A549 (cell line): ENCODE data around the gene PRKG1. TPM values are rescaled to one million over a fixed set of nuclear protein-coding genes. Genes with fewer than 3 reads are reported as not detected.

Experiments
- ATAC-seq, 2 experiments: fragments of 200-7000 bp in 1 of 2; fragments of >200 bp in 1 of 2; cut with Nextera tagmentation in 1 of 2; cut with Tn5 transposase in 1 of 2; 3 replicates each; pipeline versions ENCODE4 v1.8.0 to v1.9.1; 2018 to 2020; ENCODE audit warnings: mild to moderate bottlenecking in 1 of 2, moderate library complexity in 1 of 2
- CTCF ChIA-PET: fragments of 300-600 bp; sonication (Branson Sonifier 250); formaldehyde crosslinking; extraction: SDS; loops from one replicate; lab custom pipeline; 2021; ENCODE audit warnings: antibody characterized with exemption, inconsistent platforms; lab: Yijun Ruan, JAX
- POLR2A ChIA-PET: fragments of 350-600 bp; formaldehyde crosslinking; extraction: SDS; loops from one replicate; lab custom pipeline; 2021; ENCODE audit warnings: antibody characterized with exemption, inconsistent platforms; lab: Yijun Ruan, JAX
- DNase-seq, 2 experiments: peaks; one replicate each; pipeline versions ENCODE4 v3.0.0 to v3.0.0-alpha.2; 2011 to 2016; ENCODE audit warnings: low read depth in 1 of 2, low spot score in 1 of 2
- FAIRE-seq: peaks from 2 replicates; lab custom pipeline; 2011; peaks lifted over from hg19 to GRCh38; lab: Jason Lieb, UNC
- H3K27ac ChIP-seq, 2 experiments: fragments of >200 bp; sonication (Bioruptor Twin); formaldehyde crosslinking; 3 replicates each; pipeline ENCODE4 v1.5.1; 2016 to 2017
- H3K4me1 ChIP-seq: fragments of >200 bp; sonication (Bioruptor Twin); formaldehyde crosslinking; 3 replicates; pipeline ENCODE4 v1.6.1; 2016
- H3K4me2 ChIP-seq: fragments of >200 bp; sonication (Bioruptor Twin); formaldehyde crosslinking; 3 replicates; pipeline ENCODE4 v1.6.1; 2016
- H3K4me3 ChIP-seq: fragments of >200 bp; sonication (Bioruptor Twin); formaldehyde crosslinking; 3 replicates; pipeline ENCODE4 v1.5.1; 2016
- H3K9me3 ChIP-seq: fragments of >200 bp; sonication (Bioruptor Twin); formaldehyde crosslinking; 3 replicates; pipeline ENCODE4 v1.6.1; 2016
- CTCF ChIP-seq: fragments of >200 bp; sonication (Bioruptor Twin); formaldehyde crosslinking; IDR thresholded peaks from 3 replicates; pipeline ENCODE4 v1.5.1; 2016
- ELK1 ChIP-seq: fragments of 150-350 bp; IDR thresholded peaks from 2 replicates; pipeline ENCODE4 v1.6.1; 2014; ENCODE audit warnings: low read depth, mild to moderate bottlenecking, low read length
- FOSL2 ChIP-seq, 2 experiments: fragments of 450-650 bp in 1 of 2; fragments of >200 bp in 1 of 2; sonication (Bioruptor Twin) in 1 of 2; formaldehyde crosslinking; IDR thresholded peaks; 2 replicates each; pipeline versions ENCODE4 v1.5.0 to v1.6.1; 2016 to 2020; ENCODE audit warnings: mild to moderate bottlenecking in 1 of 2, moderate library complexity in 1 of 2
- FOXS1 ChIP-seq: fragments of 250-450 bp; sonication (Bioruptor Pico); IDR thresholded peaks from 2 replicates; pipeline ENCODE4 v1.5.0; 2020; ENCODE audit warnings: mild to moderate bottlenecking, moderate library complexity
- KDM5A ChIP-seq: fragments of 200-600 bp; sonication (generic); IDR thresholded peaks from 2 replicates; pipeline ENCODE4 v1.6.1; 2016; ENCODE audit warnings: antibody characterized with exemption, mild to moderate bottlenecking
- MAFK ChIP-seq: fragments of 450-650 bp; IDR thresholded peaks from 2 replicates; pipeline ENCODE4 v1.6.1; 2014; ENCODE audit not compliant: partially characterized antibody
- MAX ChIP-seq: IDR thresholded peaks from 2 replicates; pipeline ENCODE4 v1.6.1; 2012
- NPAS2 ChIP-seq: fragments of 250-450 bp; sonication (Bioruptor Pico); IDR thresholded peaks from 2 replicates; pipeline ENCODE4 v1.8.0; 2022; ENCODE audit warnings: mild to moderate bottlenecking, moderate library complexity, borderline replicate concordance
- NR3C1 ChIP-seq: fragments of >200 bp; sonication (Bioruptor Twin); formaldehyde crosslinking; IDR thresholded peaks from 3 replicates; pipeline ENCODE4 v1.6.1; 2017
- POLR2A ChIP-seq: IDR thresholded peaks from 2 replicates; pipeline ENCODE4 v1.6.1; 2012; ENCODE audit warnings: mild to moderate bottlenecking, low read length
- POLR2AphosphoS2 ChIP-seq: conservative IDR thresholded peaks from 2 replicates; pipeline ENCODE4 v1.6.1; 2012; ENCODE audit warnings: low read length, improper control_type of control experiment, inconsistent platforms
- RAD21 ChIP-seq, 2 experiments: fragments of >200 bp in 1 of 2; sonication (Bioruptor Twin) in 1 of 2; formaldehyde crosslinking in 1 of 2; IDR thresholded peaks in 1 of 2; conservative IDR thresholded peaks in 1 of 2; 2 replicates in 1 of 2; 3 replicates in 1 of 2; pipeline ENCODE4 v1.6.1; 2012 to 2018; ENCODE audit warnings: inconsistent platforms in 1 of 2
- RARB ChIP-seq: fragments of 250-450 bp; sonication (Bioruptor Pico); IDR thresholded peaks from 2 replicates; pipeline ENCODE4 v1.8.0; 2021; ENCODE audit warnings: mild to moderate bottlenecking, moderate library complexity
- REST ChIP-seq: fragments of 200-600 bp; sonication (generic); IDR thresholded peaks from 2 replicates; pipeline ENCODE4 v1.6.1; 2016; ENCODE audit warnings: antibody characterized with exemption, mild to moderate bottlenecking, moderate library complexity
- SMC3 ChIP-seq: fragments of >200 bp; sonication (Bioruptor Twin); formaldehyde crosslinking; IDR thresholded peaks from 3 replicates; pipeline ENCODE4 v1.6.1; 2018; ENCODE audit warnings: inconsistent platforms
- WGBS: methylation state at CpG from one replicate; pipeline ENCODE4 v1.1.6; 2017; ENCODE audit errors: missing lambda C conversion rate; 5-methylcytosine and 5-hydroxymethylcytosine counted together
- polyA plus RNA-seq, 4 experiments: library from polyadenylated mRNA; depleted of rRNA in 3 of 4; stranded (reverse); fragments of >200 nt; fragmentation: RNase III in 1 of 4; extraction: RNeasy Plus Mini Kit Qiagen cat#74134 plus additional on column Dnase treatment in 1 of 4; gene quantifications; 2 replicates in 3 of 4; 3 replicates in 1 of 4; pipeline ENCODE4 v1.2.3, GENCODE V29; 2011 to 2017

PRKG1 gene
- polyA plus RNA-seq, 2 of the 4 experiments (the other 2 are of a cell fraction): not detected

- ATAC-seq (no peak), DNase-seq (no peak), FAIRE-seq (no peak)
- Histone ChIP-seq H3K4me1 (no peaks in the 10 kb centered on the region), H3K4me3 (no peak overlapping the region), H3K4me2 (no peak overlapping the region), H3K9me3 (no peaks in the 10 kb centered on the region), H3K27ac (no peak overlapping the region)
- CTCF ChIA-PET: no interaction called here
- 2% methylated on average over 2 of the region's 2 CpGs for WGBS
- no peak for TF ChIP-seq SMC3
- POLR2A ChIA-PET: no interaction called here
Observed at GRCh38 chr10:51468424-51468823, 394.1 kb downstream of the PRKG1 start.

GRCh38 chr10:51469686-51470085, 395.4 kb downstream of the PRKG1 start:
- ChIA-PET CTCF (no interaction called here), POLR2A (no interaction called here)
- ATAC-seq (no peak), DNase-seq (no peak), FAIRE-seq (no peak)
- Histone ChIP-seq H3K4me2 (no peak overlapping the region), H3K4me3 (no peak overlapping the region), H3K9me3 (no peaks in the 10 kb centered on the region), H3K27ac (no peak overlapping the region), H3K4me1 (no peaks in the 10 kb centered on the region)
- WGBS: 32% methylated on average over 2 of the region's 2 CpGs
- TF ChIP-seq FOXS1 (CRISPR knock-in tag): no peak
- TF ChIP-seq REST: no peak
- no peak for TF ChIP-seq MAFK
- TF ChIP-seq NR3C1: no peak
- no peak for TF ChIP-seq ELK1
- no peak for TF ChIP-seq NPAS2 (CRISPR knock-in tag)

- DNase-seq: no peak
- H3K9me3 ChIP-seq: no peaks in the 10 kb centered on the region
- FAIRE-seq: no peak
- whole genome bisulfite sequencing: under 1% methylated on average over 4 of the region's 4 CpGs
- CTCF ChIA-PET: no interaction called here
- TF ChIP-seq FOXS1 (CRISPR knock-in tag) (no peak), FOSL2 (IDR thresholded peaks at IDR 0.05) (no peak), FOSL2 (CRISPR knock-in tag; IDR thresholded peaks at IDR 0.05) (no peak), REST (no peak), MAX (no peak), POLR2A (no peak), KDM5A (no peak), RAD21 (conservative IDR thresholded peaks at IDR 0.05 in 1 of 2, IDR thresholded peaks at IDR 0.05 in 1 of 2) (no peak), CTCF (no peak), POLR2AphosphoS2 (no peak), RARB (no peak)
- H3K4me3 ChIP-seq: no peak overlapping the region
- H3K27ac ChIP-seq: no peak overlapping the region
- no peak overlapping the region for H3K4me2 ChIP-seq
- ATAC-seq: no peak
- POLR2A ChIA-PET: no interaction called here
- no peaks in the 10 kb centered on the region for H3K4me1 ChIP-seq
Observed at GRCh38 chr10:51471271-51471670, 397.0 kb downstream of the PRKG1 start.
